GM08714 (cell line): Measurements from ENCODE around the gene CADM1.

ENCODE experiments used
- H3K4me3 ChIP-seq: fragments of 200-500 bp; sonication (Bioruptor generic); 2 replicates; pipeline ENCODE4 v1.5.1; 2014; ENCODE audit warnings: mild to moderate bottlenecking, low read length, inconsistent platforms
- ZNF274 ChIP-seq: IDR thresholded peaks from 2 replicates; pipeline ENCODE4 v1.6.1; 2012; ENCODE audit warnings: mild to moderate bottlenecking, low read depth, low read length

CADM1 gene

GRCh38 chr11:115263799-115264656 is 240.2 kb downstream of the CADM1 start:
- no peak overlapping the region for H3K4me3 ChIP-seq
- no peak for TF ChIP-seq ZNF274

- H3K4me3 ChIP-seq = no peak overlapping the region
- no peak for TF ChIP-seq ZNF274
Observed at GRCh38 chr11:115258216-115258615, 246.0 kb downstream of the CADM1 start.

- TF ChIP-seq ZNF274 = no peak
- no peak overlapping the region for H3K4me3 ChIP-seq
Observed at GRCh38 chr11:115257678-115258077, 246.5 kb downstream of the CADM1 start.

- no peak overlapping the region for H3K4me3 ChIP-seq
- no peak for TF ChIP-seq ZNF274
Observed at GRCh38 chr11:115257270-115257669, 246.9 kb downstream of the CADM1 start.

GRCh38 chr11:115256397-115257197 is 247.6 kb downstream of the CADM1 start:
- TF ChIP-seq ZNF274 = no peak
- no peak overlapping the region for H3K4me3 ChIP-seq

- TF ChIP-seq ZNF274 = no peak
Observed at GRCh38 chr11:115255006-115255762, 249.0 kb downstream of the CADM1 start.

GRCh38 chr11:115251126-115251525 is 253.1 kb downstream of the CADM1 start:
- H3K4me3 ChIP-seq = no peak overlapping the region
- no peak for TF ChIP-seq ZNF274

More at GRCh38 chr11:115255006-115255762, 249.0 kb downstream of the CADM1 start:
- H3K4me3 ChIP-seq = no peak overlapping the region

GRCh38 chr11:115249061-115249578 is 255.1 kb downstream of the CADM1 start:
- no peak overlapping the region for H3K4me3 ChIP-seq
- TF ChIP-seq ZNF274 = no peak

GRCh38 chr11:115247953-115248352 is 256.3 kb downstream of the CADM1 start:
- no peak overlapping the region for H3K4me3 ChIP-seq
- TF ChIP-seq ZNF274 = no peak

GRCh38 chr11:115247361-115247760 is 256.9 kb downstream of the CADM1 start:
- no peak for TF ChIP-seq ZNF274
- H3K4me3 ChIP-seq = no peak overlapping the region

GRCh38 chr11:115244758-115245157 is 259.5 kb downstream of the CADM1 start:
- TF ChIP-seq ZNF274 = no peak
- no peak overlapping the region for H3K4me3 ChIP-seq

GRCh38 chr11:115244296-115244695 is 259.9 kb downstream of the CADM1 start:
- no peak for TF ChIP-seq ZNF274
- H3K4me3 ChIP-seq = no peak overlapping the region

GRCh38 chr11:115242982-115243381 is 261.2 kb downstream of the CADM1 start:
- TF ChIP-seq ZNF274 = no peak
- no peak overlapping the region for H3K4me3 ChIP-seq

- no peak overlapping the region for H3K4me3 ChIP-seq
- TF ChIP-seq ZNF274 = no peak
Observed at GRCh38 chr11:115241899-115242298, 262.3 kb downstream of the CADM1 start.
